HepG2 (cell line): ENCODE data around the gene NPBWR2. TPM values are rescaled to one million over a fixed set of nuclear protein-coding genes. Genes with fewer than 3 reads are reported as not detected.
A peak's percentile ranks its signal among the peaks of the same experiment; 100 is the strongest.

Experiments
- ATF7-NPFF ChIP-seq: sonication (generic); formaldehyde crosslinking; IDR thresholded peaks from 2 replicates; pipeline ENCODE4 v1.8.1; 2023; ENCODE audit warnings: mild to moderate bottlenecking, low read depth, missing genetic modification reagents, moderate library complexity
- CHD4 ChIP-seq: fragments of 200-600 bp; sonication (generic); IDR thresholded peaks from 2 replicates; pipeline ENCODE4 v1.7.0; 2017; ENCODE audit warnings: mild to moderate bottlenecking, low read length, borderline replicate concordance
- EED ChIP-seq: sonication (generic); formaldehyde crosslinking; IDR thresholded peaks from 2 replicates; pipeline ENCODE4 v1.5.0; 2020; ENCODE audit warnings: mild to moderate bottlenecking, missing genetic modification reagents
- ESRRA ChIP-seq: sonication (generic); formaldehyde crosslinking; IDR thresholded peaks from 2 replicates; pipeline ENCODE4 v1.5.1; 2020; ENCODE audit warnings: mild to moderate bottlenecking, low read depth, missing genetic modification reagents
- HNF4G ChIP-seq, 2 experiments: sonication (generic) in 1 of 2; formaldehyde crosslinking in 1 of 2; IDR thresholded peaks; 2 replicates each; pipeline versions ENCODE4 v1.4.0 to v1.6.1; 2011 to 2020; ENCODE audit warnings: borderline replicate concordance in 2 of 2, low read depth in 2 of 2, mild to moderate bottlenecking in 2 of 2, low read length in 1 of 2, missing genetic modification reagents in 1 of 2, moderate library complexity in 1 of 2
- HNRNPUL1 ChIP-seq: fragments of 200-400 bp; formaldehyde crosslinking; IDR thresholded peaks from 2 replicates; pipeline ENCODE4 v1.6.1; 2017; ENCODE audit warnings: low read depth, mild to moderate bottlenecking, low read length, moderate library complexity
- JARID2 ChIP-seq: sonication (generic); formaldehyde crosslinking; IDR thresholded peaks from 2 replicates; pipeline ENCODE4 v1.8.1; 2023; ENCODE audit warnings: missing genetic modification reagents, inconsistent platforms; ENCODE audit not compliant: insufficient replicate concordance
- LCORL ChIP-seq, 2 experiments: fragments of 450-650 bp in 1 of 2; sonication (generic) in 1 of 2; formaldehyde crosslinking in 1 of 2; IDR thresholded peaks; 2 replicates each; pipeline versions ENCODE4 v1.5.0 to v1.6.1; 2017 to 2020; ENCODE audit warnings: antibody characterized with exemption in 1 of 2, missing genetic modification reagents in 1 of 2
- MAFG ChIP-seq: sonication (generic); formaldehyde crosslinking; IDR thresholded peaks from 2 replicates; pipeline ENCODE4 v1.5.1; 2020; ENCODE audit warnings: mild to moderate bottlenecking, missing genetic modification reagents
- NFIB ChIP-seq: sonication (generic); formaldehyde crosslinking; IDR thresholded peaks from 2 replicates; pipeline ENCODE4 v1.9.0; 2021; ENCODE audit warnings: missing genetic modification reagents, mild to moderate bottlenecking, borderline replicate concordance
- SATB2 ChIP-seq: sonication (generic); formaldehyde crosslinking; IDR thresholded peaks from 2 replicates; pipeline ENCODE4 v1.5.0; 2020; ENCODE audit warnings: missing genetic modification reagents
- ZFY ChIP-seq: sonication (generic); formaldehyde crosslinking; IDR thresholded peaks from 2 replicates; pipeline ENCODE4 v1.4.0; 2020; ENCODE audit warnings: missing genetic modification reagents
- ZNF12 ChIP-seq: sonication (generic); formaldehyde crosslinking; IDR thresholded peaks from 2 replicates; pipeline ENCODE4 v1.5.0; 2020; ENCODE audit warnings: missing genetic modification reagents
- ZNF225 ChIP-seq: sonication (generic); formaldehyde crosslinking; IDR thresholded peaks from 2 replicates; pipeline ENCODE4 v1.4.0; 2020; ENCODE audit warnings: mild to moderate bottlenecking, missing genetic modification reagents
- ZNF501 ChIP-seq: sonication (generic); formaldehyde crosslinking; IDR thresholded peaks from 2 replicates; pipeline ENCODE4 v1.5.1; 2020; ENCODE audit warnings: mild to moderate bottlenecking, moderate library complexity, missing genetic modification reagents
- ZNF614 ChIP-seq: IDR thresholded peaks from 2 replicates; pipeline ENCODE4 v1.6.1; 2018; ENCODE audit warnings: missing biosample characterization, missing genetic modification reagents, inconsistent platforms, borderline replicate concordance
- ZNF709 ChIP-seq: sonication (generic); formaldehyde crosslinking; IDR thresholded peaks from 2 replicates; pipeline ENCODE4 v1.5.0; 2020; ENCODE audit warnings: mild to moderate bottlenecking, missing genetic modification reagents
- ZNF720 ChIP-seq: sonication (generic); formaldehyde crosslinking; IDR thresholded peaks from 2 replicates; pipeline ENCODE4 v1.4.0; 2020; ENCODE audit warnings: missing genetic modification reagents
- ZNF761 ChIP-seq: sonication (generic); formaldehyde crosslinking; conservative IDR thresholded peaks from 2 replicates; pipeline ENCODE4 v1.4.0; 2020; ENCODE audit warnings: mild to moderate bottlenecking, missing genetic modification reagents
- ZNF768 ChIP-seq: sonication (generic); formaldehyde crosslinking; IDR thresholded peaks from 2 replicates; pipeline ENCODE4 v1.4.0; 2020; ENCODE audit warnings: missing genetic modification reagents
- ZNF883 ChIP-seq: sonication (generic); formaldehyde crosslinking; IDR thresholded peaks from 2 replicates; pipeline ENCODE4 v1.5.1; 2020; ENCODE audit warnings: mild to moderate bottlenecking, missing genetic modification reagents; ENCODE audit errors: not compliant biosample characterization
- polyA plus RNA-seq, 8 experiments: library from polyadenylated mRNA; depleted of rRNA in 3 of 8; stranded (reverse) in 7 of 8; unstranded in 1 of 8; fragments of >200 nt; fragmentation: Illumina TruSeq in 4 of 8; extraction: Trizol in 4 of 8; gene quantifications; 2 replicates each; pipeline versions ENCODE4 v1.2.1 to v1.2.3, GENCODE V29; 2011 to 2016; ENCODE audit warnings: low read depth in 4 of 8, missing spikeins in 1 of 8, mixed read lengths in 1 of 8; ENCODE audit not compliant: insufficient read depth in 1 of 8
- total RNA-seq, 5 experiments: library from RNA; depleted of rRNA; stranded (reverse); fragments of >200 nt; fragmentation: Illumina TruSeq; extraction: Trizol; gene quantifications; 2 replicates each; pipeline ENCODE4 v1.2.3, GENCODE V29; 2016; ENCODE audit warnings: low read depth in 1 of 5
- TF ChIP-seq, protein P1 (sequence below): sonication (generic); IDR thresholded peaks from 2 replicates; pipeline ENCODE4 v1.6.1; 2016; ENCODE audit warnings: low read depth, borderline replicate concordance
- TF ChIP-seq, protein P2 (sequence below): IDR thresholded peaks from 2 replicates; pipeline ENCODE4 v1.6.1; 2016; ENCODE audit warnings: mild to moderate bottlenecking, missing biosample characterization, missing genetic modification reagents
- TF ChIP-seq, protein P3 (sequence below): sonication (generic); formaldehyde crosslinking; IDR thresholded peaks from 2 replicates; pipeline ENCODE4 v1.5.0; 2020; ENCODE audit warnings: missing genetic modification reagents
- TF ChIP-seq, protein P4 (sequence below): sonication (generic); formaldehyde crosslinking; IDR thresholded peaks from 2 replicates; pipeline ENCODE4 v1.5.0; 2020; ENCODE audit warnings: missing genetic modification reagents

The NPBWR2 gene
- total and polyA plus RNA-seq, 2 of the 13 experiments (the other 11 are each of a cell fraction or from before 2014, with no cell fraction given), result not detected

DNA sequence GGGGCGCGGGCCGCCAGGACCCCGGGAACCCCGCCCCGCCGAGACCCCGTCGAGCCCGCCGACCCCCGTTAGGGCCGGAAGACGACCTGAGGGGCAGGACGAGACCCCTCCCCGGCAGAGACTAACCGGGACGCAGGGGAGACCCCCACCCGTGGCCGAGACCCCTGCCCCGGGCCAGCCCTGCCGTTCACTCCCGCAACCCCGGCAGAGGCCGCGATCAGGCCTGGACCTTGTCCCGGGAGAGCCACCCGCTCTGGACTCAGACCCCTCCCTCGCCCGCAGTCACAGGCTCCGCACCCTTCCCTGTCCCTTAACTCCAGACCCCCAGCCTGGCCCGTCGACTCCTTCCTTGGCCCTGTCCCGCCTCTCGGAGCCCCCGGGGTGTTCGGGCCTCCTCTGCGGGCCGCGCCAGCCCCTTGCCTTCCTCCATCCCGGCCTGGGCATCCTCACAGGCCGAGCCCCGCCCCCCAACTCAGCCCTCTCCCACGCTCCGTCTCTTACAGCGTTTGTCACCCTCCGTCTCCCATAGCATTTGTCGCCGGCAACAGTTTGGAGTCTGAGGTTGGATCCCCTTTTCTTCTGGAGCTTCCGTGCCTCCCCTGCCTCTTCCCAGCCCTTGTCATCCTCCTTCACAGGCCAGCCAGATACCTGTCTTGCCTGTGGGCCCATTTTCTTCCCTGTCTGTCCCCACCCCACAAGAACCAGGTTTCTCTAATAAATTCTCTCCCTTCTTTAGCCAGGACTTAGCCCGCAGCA is 43.8 kb downstream of the NPBWR2 start (continued):
- TF ChIP-seq ATF7-NPFF (CRISPR knock-in tag) (0 out of 2 replicates have a peak, but pooled peaks have one; percentile 14), MAFG (CRISPR knock-in tag) (peak; percentile 58; the same call in 1 of the 2 replicates), ZNF761 (CRISPR knock-in tag) (no peak), ZNF883 (CRISPR knock-in tag) (no peak), ZFY (CRISPR knock-in tag) (no peak), ZNF614 (no peak), HNF4G (IDR thresholded peaks at IDR 0.05; ENCODE audit: borderline replicate concordance, low read depth, low read length) (peak; percentile 27; the same call in 1 of the 2 replicates), HNF4G (CRISPR knock-in tag; IDR thresholded peaks at IDR 0.05; ENCODE audit: borderline replicate concordance, low read depth) (peak; percentile 59; the same call in 1 of the 2 replicates), HNRNPUL1 (no peak), CHD4 (no peak), NFIB (no peak), ZNF501 (CRISPR knock-in tag) (peak; percentile 89), LCORL (IDR thresholded peaks at IDR 0.05) (no peak), LCORL (CRISPR knock-in tag; IDR thresholded peaks at IDR 0.05) (peak; percentile 61; the same call in 1 of the 2 replicates), EED (CRISPR knock-in tag) (no peak; the same call in 1 of the 2 replicates), ZNF225 (peak; percentile 76; the same call in 1 of the 2 replicates), ZNF720 (0 out of 2 replicates have a peak, but pooled peaks have one; percentile 46), ZNF709 (no peak; the same call in 1 of the 2 replicates), ZNF768 (CRISPR knock-in tag) (peak; percentile 36; the same call in 1 of the 2 replicates), ESRRA (CRISPR knock-in tag) (0 out of 2 replicates have a peak, but pooled peaks have one; percentile 6), SATB2 (no peak; the same call in 1 of the 2 replicates), ZNF12 (CRISPR knock-in tag) (no peak), JARID2 (no peak)
- TF ChIP-seq, protein P1, sequence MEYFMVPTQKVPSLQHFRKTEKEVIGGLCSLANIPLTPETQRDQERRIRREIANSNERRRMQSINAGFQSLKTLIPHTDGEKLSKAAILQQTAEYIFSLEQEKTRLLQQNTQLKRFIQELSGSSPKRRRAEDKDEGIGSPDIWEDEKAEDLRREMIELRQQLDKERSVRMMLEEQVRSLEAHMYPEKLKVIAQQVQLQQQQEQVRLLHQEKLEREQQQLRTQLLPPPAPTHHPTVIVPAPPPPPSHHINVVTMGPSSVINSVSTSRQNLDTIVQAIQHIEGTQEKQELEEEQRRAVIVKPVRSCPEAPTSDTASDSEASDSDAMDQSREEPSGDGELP, result 0 out of 2 replicates have a peak, but pooled peaks have one; percentile 13
- TF ChIP-seq, protein P2, sequence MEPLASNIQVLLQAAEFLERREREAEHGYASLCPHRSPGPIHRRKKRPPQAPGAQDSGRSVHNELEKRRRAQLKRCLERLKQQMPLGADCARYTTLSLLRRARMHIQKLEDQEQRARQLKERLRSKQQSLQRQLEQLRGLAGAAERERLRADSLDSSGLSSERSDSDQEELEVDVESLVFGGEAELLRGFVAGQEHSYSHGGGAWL (CRISPR knock-in tag), result 0 out of 2 replicates have a peak, but pooled peaks have one; percentile 42
- TF ChIP-seq, protein P3, sequence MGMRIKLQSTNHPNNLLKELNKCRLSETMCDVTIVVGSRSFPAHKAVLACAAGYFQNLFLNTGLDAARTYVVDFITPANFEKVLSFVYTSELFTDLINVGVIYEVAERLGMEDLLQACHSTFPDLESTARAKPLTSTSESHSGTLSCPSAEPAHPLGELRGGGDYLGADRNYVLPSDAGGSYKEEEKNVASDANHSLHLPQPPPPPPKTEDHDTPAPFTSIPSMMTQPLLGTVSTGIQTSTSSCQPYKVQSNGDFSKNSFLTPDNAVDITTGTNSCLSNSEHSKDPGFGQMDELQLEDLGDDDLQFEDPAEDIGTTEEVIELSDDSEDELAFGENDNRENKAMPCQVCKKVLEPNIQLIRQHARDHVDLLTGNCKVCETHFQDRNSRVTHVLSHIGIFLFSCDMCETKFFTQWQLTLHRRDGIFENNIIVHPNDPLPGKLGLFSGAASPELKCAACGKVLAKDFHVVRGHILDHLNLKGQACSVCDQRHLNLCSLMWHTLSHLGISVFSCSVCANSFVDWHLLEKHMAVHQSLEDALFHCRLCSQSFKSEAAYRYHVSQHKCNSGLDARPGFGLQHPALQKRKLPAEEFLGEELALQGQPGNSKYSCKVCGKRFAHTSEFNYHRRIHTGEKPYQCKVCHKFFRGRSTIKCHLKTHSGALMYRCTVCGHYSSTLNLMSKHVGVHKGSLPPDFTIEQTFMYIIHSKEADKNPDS (CRISPR knock-in tag), result peak; percentile 82; the same call in 1 of the 2 replicates
- TF ChIP-seq, protein P4, sequence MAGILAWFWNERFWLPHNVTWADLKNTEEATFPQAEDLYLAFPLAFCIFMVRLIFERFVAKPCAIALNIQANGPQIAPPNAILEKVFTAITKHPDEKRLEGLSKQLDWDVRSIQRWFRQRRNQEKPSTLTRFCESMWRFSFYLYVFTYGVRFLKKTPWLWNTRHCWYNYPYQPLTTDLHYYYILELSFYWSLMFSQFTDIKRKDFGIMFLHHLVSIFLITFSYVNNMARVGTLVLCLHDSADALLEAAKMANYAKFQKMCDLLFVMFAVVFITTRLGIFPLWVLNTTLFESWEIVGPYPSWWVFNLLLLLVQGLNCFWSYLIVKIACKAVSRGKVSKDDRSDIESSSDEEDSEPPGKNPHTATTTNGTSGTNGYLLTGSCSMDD, result no peak; the same call in 1 of the 2 replicates
